ENCODE data around the gene ZNF75A.

Gene ZNF75A

DNA sequence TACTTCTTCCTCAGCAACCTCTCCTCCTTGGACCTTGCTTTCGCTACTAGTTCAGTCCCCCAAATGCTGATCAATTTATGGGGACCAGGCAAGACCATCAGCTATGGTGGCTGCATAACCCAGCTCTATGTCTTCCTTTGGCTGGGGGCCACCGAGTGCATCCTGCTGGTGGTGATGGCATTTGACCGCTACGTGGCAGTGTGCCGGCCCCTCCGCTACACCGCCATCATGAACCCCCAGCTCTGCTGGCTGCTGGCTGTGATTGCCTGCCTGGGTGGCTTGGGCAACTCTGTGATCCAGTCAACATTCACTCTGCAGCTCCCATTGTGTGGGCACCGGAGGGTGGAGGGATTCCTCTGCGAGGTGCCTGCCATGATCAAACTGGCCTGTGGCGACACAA lies 50.8 kb downstream of the ZNF75A start:
- no peaks in the 10 kb centered on the region for H3K79me2 ChIP-seq (ENCODE audit: control insufficient read depth, low read length)
- no peaks in the 10 kb centered on the region for H3K4me1 ChIP-seq (ENCODE audit: control insufficient read depth, low read length)
- H3K27me3 ChIP-seq (ENCODE audit: control insufficient read depth, low read length): 0 out of 2 replicates have a peak, but pooled peaks cover 3% of the 10 kb centered on the region
- H3K4me2 ChIP-seq (ENCODE audit: low read length): no peak overlapping the region
- H4K20me1 ChIP-seq (ENCODE audit: control insufficient read depth, insufficient read depth, low read depth, low read length): no peaks in the 10 kb centered on the region
- H3F3A ChIP-seq (ENCODE audit: control insufficient read depth, insufficient read depth): no peaks in the 10 kb centered on the region
- TF ChIP-seq EZH2phosphoT487 (IDR thresholded peaks at IDR 0.05; ENCODE audit: borderline replicate concordance, low read length): no peak
- TF ChIP-seq, protein P1, sequence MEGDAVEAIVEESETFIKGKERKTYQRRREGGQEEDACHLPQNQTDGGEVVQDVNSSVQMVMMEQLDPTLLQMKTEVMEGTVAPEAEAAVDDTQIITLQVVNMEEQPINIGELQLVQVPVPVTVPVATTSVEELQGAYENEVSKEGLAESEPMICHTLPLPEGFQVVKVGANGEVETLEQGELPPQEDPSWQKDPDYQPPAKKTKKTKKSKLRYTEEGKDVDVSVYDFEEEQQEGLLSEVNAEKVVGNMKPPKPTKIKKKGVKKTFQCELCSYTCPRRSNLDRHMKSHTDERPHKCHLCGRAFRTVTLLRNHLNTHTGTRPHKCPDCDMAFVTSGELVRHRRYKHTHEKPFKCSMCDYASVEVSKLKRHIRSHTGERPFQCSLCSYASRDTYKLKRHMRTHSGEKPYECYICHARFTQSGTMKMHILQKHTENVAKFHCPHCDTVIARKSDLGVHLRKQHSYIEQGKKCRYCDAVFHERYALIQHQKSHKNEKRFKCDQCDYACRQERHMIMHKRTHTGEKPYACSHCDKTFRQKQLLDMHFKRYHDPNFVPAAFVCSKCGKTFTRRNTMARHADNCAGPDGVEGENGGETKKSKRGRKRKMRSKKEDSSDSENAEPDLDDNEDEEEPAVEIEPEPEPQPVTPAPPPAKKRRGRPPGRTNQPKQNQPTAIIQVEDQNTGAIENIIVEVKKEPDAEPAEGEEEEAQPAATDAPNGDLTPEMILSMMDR (IDR thresholded peaks at IDR 0.05; ENCODE audit: low read depth, low read length, poor library complexity, severe bottlenecking): no peak
- H3K9me2 ChIP-seq (replicated peaks; ENCODE audit: control insufficient read depth, low read length): no peaks in the 10 kb centered on the region
- H3K36me3 ChIP-seq (ENCODE audit: control insufficient read depth, low read length): no peaks in the 10 kb centered on the region
- H3K9me3 ChIP-seq (ENCODE audit: control insufficient read depth, insufficient read depth, low read length): no peaks in the 10 kb centered on the region
- H3K4me3 ChIP-seq (ENCODE audit: low read length): no peak overlapping the region
- H3K27ac ChIP-seq (ENCODE audit: low read depth, low read length): no peak overlapping the region

DNA sequence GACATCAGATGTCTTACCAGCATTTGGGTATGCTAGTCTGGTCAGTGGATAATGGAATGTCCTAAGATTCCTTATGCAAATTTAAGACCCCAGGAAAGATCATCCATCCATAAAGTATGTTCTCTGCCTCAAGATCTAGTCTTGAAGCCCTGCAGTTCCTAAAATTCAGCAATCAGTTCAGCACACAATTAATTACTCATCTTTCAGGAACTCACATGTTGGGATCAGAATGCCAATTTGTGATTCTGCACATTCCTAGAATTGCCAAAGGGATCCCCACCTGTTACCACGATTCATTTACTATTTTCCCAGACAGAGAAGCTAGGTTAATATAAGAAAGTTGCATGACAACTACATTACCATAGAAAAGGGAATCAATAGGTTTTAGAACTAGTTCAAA lies 53.6 kb downstream of the ZNF75A start:
- Histone ChIP-seq H3F3A (ENCODE audit: control insufficient read depth, insufficient read depth) (no peaks in the 10 kb centered on the region), H3K79me2 (ENCODE audit: control insufficient read depth, low read length) (no peaks in the 10 kb centered on the region), H3K27me3 (ENCODE audit: control insufficient read depth, low read length) (0 out of 2 replicates have a peak, but pooled peaks cover 5% of the 10 kb centered on the region), H3K4me2 (ENCODE audit: low read length) (no peak overlapping the region), H4K20me1 (ENCODE audit: control insufficient read depth, insufficient read depth, low read depth, low read length) (no peaks in the 10 kb centered on the region), H3K27ac (ENCODE audit: low read depth, low read length) (no peak overlapping the region), H3K9me2 (replicated peaks; ENCODE audit: control insufficient read depth, low read length) (no peaks in the 10 kb centered on the region), H3K36me3 (ENCODE audit: control insufficient read depth, low read length) (no peaks in the 10 kb centered on the region), H3K4me1 (ENCODE audit: control insufficient read depth, low read length) (no peaks in the 10 kb centered on the region), H3K4me3 (ENCODE audit: low read length) (no peak overlapping the region), H3K9me3 (ENCODE audit: control insufficient read depth, insufficient read depth, low read length) (peaks cover under 1% of the 10 kb centered on the region; the same call in 1 of the 2 replicates)
- TF ChIP-seq, protein P1 (IDR thresholded peaks at IDR 0.05; ENCODE audit: low read depth, low read length, poor library complexity, severe bottlenecking): no peak
- no peak for TF ChIP-seq EZH2phosphoT487 (IDR thresholded peaks at IDR 0.05; ENCODE audit: borderline replicate concordance, low read length)

DNA sequence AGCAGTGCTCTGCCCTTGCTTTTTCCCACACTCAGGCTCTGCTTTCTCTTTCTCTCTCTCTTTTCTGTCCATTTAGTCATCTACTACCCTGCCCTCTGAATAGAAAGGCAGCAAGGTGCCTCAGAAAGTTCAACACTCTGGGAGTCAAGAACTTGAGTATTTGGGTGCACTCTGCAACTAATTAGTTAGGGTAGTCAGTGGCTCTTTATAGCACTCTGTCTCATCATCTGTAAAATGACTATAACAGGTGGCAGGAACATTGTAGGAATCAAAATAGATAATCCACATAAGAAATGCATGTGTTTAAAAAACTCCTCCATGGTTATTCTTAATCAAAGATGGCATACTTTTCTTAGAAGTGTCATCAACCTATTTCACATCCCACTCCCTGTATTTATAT lies 57.6 kb downstream of the ZNF75A start:
- TF ChIP-seq, protein P1 (IDR thresholded peaks at IDR 0.05; ENCODE audit: low read depth, low read length, poor library complexity, severe bottlenecking): no peak
- no peak for TF ChIP-seq EZH2phosphoT487 (IDR thresholded peaks at IDR 0.05; ENCODE audit: borderline replicate concordance, low read length)
- no peaks in the 10 kb centered on the region for H3K36me3 ChIP-seq (ENCODE audit: control insufficient read depth, low read length)
- 0 out of 2 replicates have a peak, but pooled peaks cover 5% of the 10 kb centered on the region for H3K27me3 ChIP-seq (ENCODE audit: control insufficient read depth, low read length)
- H3K27ac ChIP-seq (ENCODE audit: low read depth, low read length): no peak overlapping the region
- no peaks in the 10 kb centered on the region for H4K20me1 ChIP-seq (ENCODE audit: control insufficient read depth, insufficient read depth, low read depth, low read length)
- no peaks in the 10 kb centered on the region for H3F3A ChIP-seq (ENCODE audit: control insufficient read depth, insufficient read depth)
- H3K4me3 ChIP-seq (ENCODE audit: low read length): no peak overlapping the region
- H3K79me2 ChIP-seq (ENCODE audit: control insufficient read depth, low read length): no peaks in the 10 kb centered on the region
- H3K9me2 ChIP-seq (replicated peaks; ENCODE audit: control insufficient read depth, low read length): no peaks in the 10 kb centered on the region
- H3K4me2 ChIP-seq (ENCODE audit: low read length): no peak overlapping the region
- 0 out of 2 replicates have a peak, but pooled peaks cover 7% of the 10 kb centered on the region for H3K4me1 ChIP-seq (ENCODE audit: control insufficient read depth, low read length)
- peaks cover 12% of the 10 kb centered on the region for H3K9me3 ChIP-seq (ENCODE audit: control insufficient read depth, insufficient read depth, low read length)
